ENCODE data around the gene RAB24.
"Not testable (repeated sequence)": the region's sequence is repeated elsewhere in the genome, so short reads cannot be mapped to it uniquely, and the experiment has no call there.

DNA sequence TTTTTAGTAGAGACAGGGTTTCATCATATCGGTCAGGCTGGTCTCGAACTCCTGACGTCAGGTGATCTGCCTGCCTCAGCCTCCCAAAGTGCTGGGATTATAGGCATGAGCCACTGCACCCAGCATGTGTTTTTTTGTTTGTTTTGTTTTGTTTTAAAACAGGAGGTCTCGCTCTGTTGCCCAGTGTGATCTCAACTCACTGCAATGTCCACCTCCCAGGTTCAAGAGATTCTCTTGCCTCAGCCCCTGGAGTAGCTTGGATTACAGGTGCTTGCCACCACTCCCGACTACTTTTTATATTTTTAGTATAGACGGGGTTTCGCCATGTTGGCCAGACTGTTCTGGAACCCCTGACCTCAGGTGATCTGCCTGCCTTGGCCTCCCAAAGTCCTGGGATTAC lies 44.8 kb downstream of the RAB24 start:
- TF ChIP-seq, protein P1, sequence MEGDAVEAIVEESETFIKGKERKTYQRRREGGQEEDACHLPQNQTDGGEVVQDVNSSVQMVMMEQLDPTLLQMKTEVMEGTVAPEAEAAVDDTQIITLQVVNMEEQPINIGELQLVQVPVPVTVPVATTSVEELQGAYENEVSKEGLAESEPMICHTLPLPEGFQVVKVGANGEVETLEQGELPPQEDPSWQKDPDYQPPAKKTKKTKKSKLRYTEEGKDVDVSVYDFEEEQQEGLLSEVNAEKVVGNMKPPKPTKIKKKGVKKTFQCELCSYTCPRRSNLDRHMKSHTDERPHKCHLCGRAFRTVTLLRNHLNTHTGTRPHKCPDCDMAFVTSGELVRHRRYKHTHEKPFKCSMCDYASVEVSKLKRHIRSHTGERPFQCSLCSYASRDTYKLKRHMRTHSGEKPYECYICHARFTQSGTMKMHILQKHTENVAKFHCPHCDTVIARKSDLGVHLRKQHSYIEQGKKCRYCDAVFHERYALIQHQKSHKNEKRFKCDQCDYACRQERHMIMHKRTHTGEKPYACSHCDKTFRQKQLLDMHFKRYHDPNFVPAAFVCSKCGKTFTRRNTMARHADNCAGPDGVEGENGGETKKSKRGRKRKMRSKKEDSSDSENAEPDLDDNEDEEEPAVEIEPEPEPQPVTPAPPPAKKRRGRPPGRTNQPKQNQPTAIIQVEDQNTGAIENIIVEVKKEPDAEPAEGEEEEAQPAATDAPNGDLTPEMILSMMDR (IDR thresholded peaks at IDR 0.05; ENCODE audit: insufficient read depth, low read length, poor library complexity, severe bottlenecking): not testable (repeated sequence)
- TF ChIP-seq EZH2phosphoT487 (conservative IDR thresholded peaks at IDR 0.05; ENCODE audit: low read length): not testable (repeated sequence)

Data from SU-DHL-6 (cell line).